Stimulated activated naive CD4-positive, alpha-beta T cell treated with Interleukin-2 at 50 U/mL for 16 hours (primary cell): Measurements from ENCODE around the gene MYT1.

ENCODE experiments used
- DNase-seq: peaks from one replicate; lab custom pipeline; 2025; lab: John Stamatoyannopoulos, UW

The MYT1 gene

GRCh38 chr20:64139199-64140060, 24.8 kb upstream of the MYT1 start:
- DNase-seq, result no peak

- no peak for DNase-seq
These were observed 24.0 kb upstream of the MYT1 start for GRCh38 chr20:64140061-64140931.

GRCh38 chr20:64140956-64141355, 23.3 kb upstream of the MYT1 start:
- DNase-seq, result no peak

- DNase-seq, result no peak
These were observed 21.7 kb upstream of the MYT1 start for GRCh38 chr20:64142590-64142989.

- DNase-seq, result no peak
These were observed 21.0 kb upstream of the MYT1 start for GRCh38 chr20:64143018-64143801.

- no peak for DNase-seq
These were observed 19.9 kb upstream of the MYT1 start for GRCh38 chr20:64144144-64144912.

GRCh38 chr20:64145458-64146300, 18.6 kb upstream of the MYT1 start:
- DNase-seq, result no peak

- DNase-seq, result no peak
These were observed 17.8 kb upstream of the MYT1 start for GRCh38 chr20:64146301-64146935.

- no peak for DNase-seq
These were observed 17.2 kb upstream of the MYT1 start for GRCh38 chr20:64146936-64147477.

GRCh38 chr20:64148581-64148980, 15.7 kb upstream of the MYT1 start:
- no peak for DNase-seq

- DNase-seq, result no peak
These were observed 15.1 kb upstream of the MYT1 start for GRCh38 chr20:64149141-64149540.

- no peak for DNase-seq
These were observed 14.3 kb upstream of the MYT1 start for GRCh38 chr20:64149809-64150560.

GRCh38 chr20:64150756-64151632, 13.3 kb upstream of the MYT1 start:
- DNase-seq, result no peak

GRCh38 chr20:64151633-64152530, 12.4 kb upstream of the MYT1 start:
- DNase-seq, result no peak

GRCh38 chr20:64152906-64153305, 11.3 kb upstream of the MYT1 start:
- no peak for DNase-seq

- DNase-seq, result no peak
These were observed 10.8 kb upstream of the MYT1 start for GRCh38 chr20:64153410-64153809.
